DOHH2 (cell line): ENCODE results near the gene STX1A.
A peak's percentile ranks its signal among the peaks of the same experiment; 100 is the strongest.
"Not testable (repeated sequence)": the region's sequence is repeated elsewhere in the genome, so short reads cannot be mapped to it uniquely, and the experiment has no call there.

Source experiments
- H3F3A ChIP-seq: fragments of 200-600 bp; sonication (generic), shearing (Covaris generic); 2 replicates; pipeline ENCODE4 v1.6.0; 2016; ENCODE audit warnings: antibody characterized with exemption, mild to moderate bottlenecking; ENCODE audit not compliant: control insufficient read depth, insufficient read depth
- H3K27ac ChIP-seq: fragments of 200-600 bp; sonication (generic); 2 replicates; pipeline ENCODE4 v1.5.1; 2014; ENCODE audit warnings: low read depth, mild to moderate bottlenecking, low read length, moderate library complexity
- H3K27me3 ChIP-seq: fragments of 200-600 bp; sonication (generic); 2 replicates; pipeline ENCODE4 v1.6.1; 2014; ENCODE audit warnings: mild to moderate bottlenecking, low read length, mixed read lengths; ENCODE audit not compliant: control insufficient read depth
- H3K36me3 ChIP-seq: fragments of 200-600 bp; sonication (generic); 2 replicates; pipeline ENCODE4 v1.6.1; 2014; ENCODE audit warnings: mild to moderate bottlenecking, low read length, moderate library complexity, mixed read lengths; ENCODE audit not compliant: control insufficient read depth
- H3K4me1 ChIP-seq: fragments of 200-600 bp; sonication (generic); 2 replicates; pipeline ENCODE4 v1.6.1; 2014; ENCODE audit warnings: mild to moderate bottlenecking, low read length, mixed read lengths; ENCODE audit not compliant: control insufficient read depth
- H3K4me2 ChIP-seq: fragments of 200-600 bp; sonication (generic); 2 replicates; pipeline ENCODE4 v1.6.0; 2014; ENCODE audit warnings: mild to moderate bottlenecking, low read length, moderate library complexity
- H3K4me3 ChIP-seq: fragments of 200-600 bp; sonication (generic); 2 replicates; pipeline ENCODE4 v1.5.1; 2014; ENCODE audit warnings: mild to moderate bottlenecking, low read length, mixed read lengths
- H3K79me2 ChIP-seq: fragments of 200-600 bp; sonication (generic); 2 replicates; pipeline ENCODE4 v1.6.1; 2014; ENCODE audit warnings: mild to moderate bottlenecking, low read length, mixed read lengths; ENCODE audit not compliant: control insufficient read depth
- H3K9me2 ChIP-seq: fragments of 200-600 bp; sonication (generic); replicated peaks from 2 replicates; pipeline ENCODE4 v1.6.1; 2014; ENCODE audit warnings: mild to moderate bottlenecking, low read length, mixed read lengths; ENCODE audit not compliant: control insufficient read depth
- H3K9me3 ChIP-seq: fragments of 200-600 bp; sonication (generic); 2 replicates; pipeline ENCODE4 v1.6.1; 2014; ENCODE audit warnings: antibody characterized with exemption, low read length, mixed read lengths; ENCODE audit not compliant: control insufficient read depth, insufficient read depth
- H4K20me1 ChIP-seq: fragments of 200-600 bp; sonication (generic); 2 replicates; pipeline ENCODE4 v1.6.0; 2014; ENCODE audit warnings: low read depth, mild to moderate bottlenecking, antibody characterized with exemption, low read length, moderate library complexity; ENCODE audit not compliant: control insufficient read depth, insufficient read depth
- EZH2phosphoT487 ChIP-seq: fragments of 200-600 bp; sonication (generic); IDR thresholded peaks from 2 replicates; pipeline ENCODE4 v1.6.1; 2017; ENCODE audit warnings: borderline replicate concordance, mild to moderate bottlenecking, antibody characterized with exemption, low read length, moderate library complexity, mixed read lengths
- TF ChIP-seq, protein P1 (sequence below): fragments of 200-600 bp; sonication (generic); IDR thresholded peaks from one replicate; pipeline ENCODE4 v1.5.1; 2014; ENCODE audit warnings: antibody characterized with exemption, mild to moderate bottlenecking, low read depth, low read length; ENCODE audit not compliant: poor library complexity, severe bottlenecking

STX1A gene

DNA sequence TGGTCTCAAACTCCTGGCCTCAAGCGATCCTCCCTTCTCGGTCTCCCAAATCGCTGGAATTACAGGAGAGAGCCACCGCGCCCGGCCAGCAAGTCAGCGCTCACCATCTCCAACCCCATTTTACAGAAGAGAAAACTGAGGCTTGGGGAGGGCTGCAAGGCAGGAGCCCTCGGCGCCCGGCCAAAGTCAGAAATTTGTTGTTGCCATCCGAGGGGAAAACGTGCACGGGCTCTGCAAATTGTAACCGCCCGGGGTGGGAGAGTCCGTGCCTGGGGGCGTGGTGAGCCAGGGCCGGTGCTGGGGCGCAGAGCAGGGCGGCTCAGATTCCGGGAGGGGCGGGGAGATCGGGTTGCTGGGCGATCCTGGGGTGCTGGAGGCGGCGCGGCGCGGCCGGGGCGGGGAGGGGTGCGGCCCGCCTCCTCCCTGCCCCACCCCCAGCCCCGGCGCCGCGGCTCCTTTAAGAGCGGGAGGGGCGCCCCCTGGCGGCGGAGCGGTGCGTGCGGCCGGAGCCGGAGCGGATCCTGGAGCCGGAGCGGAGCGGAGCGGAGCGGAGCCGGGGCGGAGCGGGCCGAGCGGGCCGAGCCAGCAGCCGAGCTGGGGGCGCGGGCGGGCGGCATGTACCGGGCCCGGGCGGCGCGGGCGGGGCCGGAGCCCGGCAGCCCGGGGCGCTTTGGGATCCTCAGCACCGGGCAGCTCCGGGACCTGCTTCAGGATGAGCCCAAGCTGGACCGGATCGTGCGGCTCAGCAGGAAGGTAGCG, 51.9 kb downstream of the STX1A start, which contains the start of gene VPS37D:
Gene VPS37D (plus strand): TSS at position 488 of the 759 bp plus-strand sequence. CDS start 128 bp downstream, at position 616.
- no peaks in the 10 kb centered on the region for H3K36me3 ChIP-seq
- peak within 1 kb of the TSS; percentile 9; the same call in 1 of the 2 replicates for H3K27ac ChIP-seq
- H3K9me3 ChIP-seq: peaks cover 7% of the 10 kb centered on the region; the same call in 1 of the 2 replicates
- H3F3A ChIP-seq: no peaks in the 10 kb centered on the region
- H3K4me1 ChIP-seq: peaks cover 15% of the 10 kb centered on the region
- H3K9me2 ChIP-seq: no peaks in the 10 kb centered on the region
- H3K4me2 ChIP-seq: peak within 1 kb of the TSS; percentile 83
- H3K27me3 ChIP-seq: peaks cover 13% of the 10 kb centered on the region
- peak within 1 kb of the TSS; percentile 69 for H3K4me3 ChIP-seq
- H4K20me1 ChIP-seq: no peaks in the 10 kb centered on the region
- TF ChIP-seq, protein P1, sequence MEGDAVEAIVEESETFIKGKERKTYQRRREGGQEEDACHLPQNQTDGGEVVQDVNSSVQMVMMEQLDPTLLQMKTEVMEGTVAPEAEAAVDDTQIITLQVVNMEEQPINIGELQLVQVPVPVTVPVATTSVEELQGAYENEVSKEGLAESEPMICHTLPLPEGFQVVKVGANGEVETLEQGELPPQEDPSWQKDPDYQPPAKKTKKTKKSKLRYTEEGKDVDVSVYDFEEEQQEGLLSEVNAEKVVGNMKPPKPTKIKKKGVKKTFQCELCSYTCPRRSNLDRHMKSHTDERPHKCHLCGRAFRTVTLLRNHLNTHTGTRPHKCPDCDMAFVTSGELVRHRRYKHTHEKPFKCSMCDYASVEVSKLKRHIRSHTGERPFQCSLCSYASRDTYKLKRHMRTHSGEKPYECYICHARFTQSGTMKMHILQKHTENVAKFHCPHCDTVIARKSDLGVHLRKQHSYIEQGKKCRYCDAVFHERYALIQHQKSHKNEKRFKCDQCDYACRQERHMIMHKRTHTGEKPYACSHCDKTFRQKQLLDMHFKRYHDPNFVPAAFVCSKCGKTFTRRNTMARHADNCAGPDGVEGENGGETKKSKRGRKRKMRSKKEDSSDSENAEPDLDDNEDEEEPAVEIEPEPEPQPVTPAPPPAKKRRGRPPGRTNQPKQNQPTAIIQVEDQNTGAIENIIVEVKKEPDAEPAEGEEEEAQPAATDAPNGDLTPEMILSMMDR: peak; percentile 72
- no peak for TF ChIP-seq EZH2phosphoT487
- no peaks in the 10 kb centered on the region for H3K79me2 ChIP-seq

DNA sequence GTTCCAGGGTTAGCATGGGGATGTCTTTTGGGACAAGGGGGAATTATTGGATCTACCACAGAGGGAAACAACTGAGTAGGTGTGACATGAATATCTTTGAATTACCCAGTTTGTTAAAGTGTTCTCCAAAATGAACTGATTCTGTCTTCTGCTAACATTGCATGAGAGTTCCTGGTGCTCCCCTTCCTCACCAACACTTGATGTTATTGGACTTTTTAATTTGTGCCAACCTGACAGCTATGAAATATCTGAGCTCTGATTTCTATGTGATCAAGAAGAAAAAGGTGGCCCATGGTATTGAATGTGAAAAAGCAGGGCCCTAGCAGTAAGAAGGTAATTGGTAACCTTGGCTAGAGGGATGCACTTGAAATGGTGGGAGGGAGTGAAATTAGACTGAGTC, 56.4 kb downstream of the STX1A start:
- H3K27ac ChIP-seq: no peak overlapping the region
- no peaks in the 10 kb centered on the region for H3K9me2 ChIP-seq
- no peaks in the 10 kb centered on the region for H3K79me2 ChIP-seq
- peaks cover 16% of the 10 kb centered on the region for H3K27me3 ChIP-seq
- no peaks in the 10 kb centered on the region for H3F3A ChIP-seq
- H3K4me1 ChIP-seq: peaks cover 3% of the 10 kb centered on the region; the same call in 1 of the 2 replicates
- no peak overlapping the region for H3K4me2 ChIP-seq
- TF ChIP-seq, protein P1: no peak
- no peak for TF ChIP-seq EZH2phosphoT487
- no peak overlapping the region for H3K4me3 ChIP-seq
- H3K36me3 ChIP-seq: no peaks in the 10 kb centered on the region
- no peaks in the 10 kb centered on the region for H4K20me1 ChIP-seq
- peaks cover 7% of the 10 kb centered on the region; the same call in 1 of the 2 replicates for H3K9me3 ChIP-seq

- H4K20me1 ChIP-seq, H3K4me3 ChIP-seq, H3K4me1 ChIP-seq, H3K27ac ChIP-seq, H3K9me2 ChIP-seq, H3K9me3 ChIP-seq, H3K79me2 ChIP-seq, H3K4me2 ChIP-seq, H3K36me3 ChIP-seq, H3F3A ChIP-seq: not testable (repeated sequence)
- peaks cover 15% of the 10 kb centered on the region for H3K27me3 ChIP-seq
Measured at GRCh38 chr7:73660594-73660993, 58.9 kb downstream of the STX1A start.

GRCh38 chr7:73659983-73660382, 59.5 kb downstream of the STX1A start:
- H3K4me1 ChIP-seq: no peaks in the 10 kb centered on the region; the same call in 1 of the 2 replicates
- no peaks in the 10 kb centered on the region for H3K9me2 ChIP-seq
- H3F3A ChIP-seq: no peaks in the 10 kb centered on the region
- TF ChIP-seq EZH2phosphoT487: no peak
- TF ChIP-seq, protein P1: no peak
- H3K79me2 ChIP-seq: no peaks in the 10 kb centered on the region
- peaks cover 7% of the 10 kb centered on the region; the same call in 1 of the 2 replicates for H3K9me3 ChIP-seq
- no peak overlapping the region for H3K27ac ChIP-seq
- no peak overlapping the region for H3K4me2 ChIP-seq
- no peaks in the 10 kb centered on the region for H3K36me3 ChIP-seq
- no peaks in the 10 kb centered on the region for H4K20me1 ChIP-seq
- H3K4me3 ChIP-seq: no peak overlapping the region
- peaks cover 10% of the 10 kb centered on the region for H3K27me3 ChIP-seq

- not testable (repeated sequence) for H3K4me1 ChIP-seq, H3F3A ChIP-seq, H3K27me3 ChIP-seq, H3K4me3 ChIP-seq, H3K9me2 ChIP-seq, H3K36me3 ChIP-seq, H3K79me2 ChIP-seq, H3K27ac ChIP-seq, H3K4me2 ChIP-seq, H3K9me3 ChIP-seq, H4K20me1 ChIP-seq
Measured at GRCh38 chr7:73655309-73655708, 64.2 kb downstream of the STX1A start.
